Measurements from ENCODE around the gene BARHL2. TPM values are rescaled to one million over a fixed set of nuclear protein-coding genes. Genes with fewer than 3 reads are reported as not detected.

Gene BARHL2
- total RNA-seq, 1 experiment from 2014 or later = not detected

- TF ChIP-seq STAT6 (CRISPR knock-in tag; conservative IDR thresholded peaks at IDR 0.05; ENCODE audit: low read depth) (no peak), E2F5 (CRISPR knock-in tag; IDR thresholded peaks at IDR 0.05) (no peak), MXD4 (CRISPR knock-in tag; IDR thresholded peaks at IDR 0.05; ENCODE audit: borderline replicate concordance) (no peak), MLX (CRISPR knock-in tag; IDR thresholded peaks at IDR 0.05) (no peak)
Measured at GRCh38 chr1:90753556-90753955, 36.5 kb upstream of the BARHL2 start (continued).

- no peak for TF ChIP-seq ZNF512 (CRISPR knock-in tag; IDR thresholded peaks at IDR 0.05; ENCODE audit: borderline replicate concordance)
- H3K9me3 Mint-ChIP-seq = no peaks in the 10 kb centered on the region
- peaks cover 8% of the 10 kb centered on the region for H3K4me1 Mint-ChIP-seq
- no peak for DNase-seq (ENCODE audit: low spot score)
- H3K27me3 Mint-ChIP-seq (ENCODE audit: low read depth) = no peaks in the 10 kb centered on the region; the same call in none of the 2 replicates
- POLR2A ChIA-PET = no interaction called here
- H3K27ac Mint-ChIP-seq = no peak overlapping the region
- no peak overlapping the region for H3K4me3 Mint-ChIP-seq
- CTCF ChIA-PET = interaction anchor here (1.1 to 1.4 kb wide), 2 partner anchors 25 to 27 kb away, joined by 3 to 4 read pairs; no protein-coding TSS in a partner anchor
- ATAC-seq = no peak
- no peaks in the 10 kb centered on the region for H3K36me3 Mint-ChIP-seq
Measured at GRCh38 chr1:90748668-90749067, 31.6 kb upstream of the BARHL2 start.

- H3K27me3 Mint-ChIP-seq (ENCODE audit: low read depth) = no peaks in the 10 kb centered on the region; the same call in 1 of the 2 replicates
- H3K4me3 Mint-ChIP-seq = no peak overlapping the region
- ChIA-PET POLR2A (no interaction called here), CTCF (no interaction called here)
- no peak for DNase-seq (ENCODE audit: low spot score)
- H3K4me1 Mint-ChIP-seq = peaks cover 8% of the 10 kb centered on the region
- no peak for TF ChIP-seq ZNF263 (CRISPR knock-in tag; IDR thresholded peaks at IDR 0.05; ENCODE audit: low read depth)
- TF ChIP-seq ZNF121 (CRISPR knock-in tag; IDR thresholded peaks at IDR 0.05) = no peak
- no peak for TF ChIP-seq NFATC4 (CRISPR knock-in tag; IDR thresholded peaks at IDR 0.05)
- no peak for TF ChIP-seq ATF6 (CRISPR knock-in tag; IDR thresholded peaks at IDR 0.05)
- no peak for TF ChIP-seq CDX4 (CRISPR knock-in tag; IDR thresholded peaks at IDR 0.05; ENCODE audit: borderline replicate concordance)
- TF ChIP-seq FOXJ3 (CRISPR knock-in tag; IDR thresholded peaks at IDR 0.05; ENCODE audit: borderline replicate concordance) = no peak
- TF ChIP-seq ZNF512 (CRISPR knock-in tag; IDR thresholded peaks at IDR 0.05; ENCODE audit: borderline replicate concordance) = no peak
- no peak for TF ChIP-seq CREB1 (CRISPR knock-in tag; IDR thresholded peaks at IDR 0.05)
- TF ChIP-seq PREB (CRISPR knock-in tag; IDR thresholded peaks at IDR 0.05; ENCODE audit: borderline replicate concordance) = no peak
- TF ChIP-seq CREM (CRISPR knock-in tag; IDR thresholded peaks at IDR 0.05) = no peak
- TF ChIP-seq ZSCAN18 (CRISPR knock-in tag; IDR thresholded peaks at IDR 0.05) = no peak
- no peak for ATAC-seq
- no peaks in the 10 kb centered on the region for H3K36me3 Mint-ChIP-seq
- no peak overlapping the region for H3K27ac Mint-ChIP-seq
- H3K9me3 Mint-ChIP-seq = no peaks in the 10 kb centered on the region
Measured at GRCh38 chr1:90746857-90747256, 29.8 kb upstream of the BARHL2 start.
